HG02852 (cell line): Measurements from ENCODE around the gene SMIM38.
"Not testable (repeated sequence)": the region's sequence is repeated elsewhere in the genome, so short reads cannot be mapped to it uniquely, and the experiment has no call there.

Experiments used
- ATAC-seq: cut with Tn5 transposase; IDR thresholded peaks from one replicate; pipeline ENCODE4 v1.9.1; 2021; ENCODE audit warnings: mild to moderate bottlenecking, moderate library complexity; ENCODE audit not compliant: unreplicated experiment

SMIM38 gene

GRCh38 chr11:69137151-69137844, 18.4 kb upstream of the SMIM38 start:
- no peak for ATAC-seq

DNA sequence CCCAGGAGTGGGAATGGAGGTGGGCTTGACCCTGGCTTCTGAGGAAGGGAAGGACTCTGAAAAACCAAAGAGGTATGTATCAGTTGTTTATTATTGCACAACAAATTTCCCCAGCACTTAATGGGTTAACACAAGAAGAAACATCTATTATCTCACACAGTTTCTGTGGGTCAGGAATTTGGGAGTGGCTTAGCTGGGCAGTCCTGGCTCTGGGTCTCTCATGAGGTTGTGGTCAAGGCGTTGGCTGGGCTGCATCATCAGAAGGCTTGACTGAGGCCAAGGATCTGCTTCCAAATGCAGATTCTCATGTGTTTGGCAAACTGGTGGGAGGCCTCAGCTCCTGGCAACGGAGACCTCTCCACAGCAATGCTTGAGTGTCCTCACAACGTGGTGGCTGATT, 17.5 kb upstream of the SMIM38 start:
- ATAC-seq = no peak

DNA sequence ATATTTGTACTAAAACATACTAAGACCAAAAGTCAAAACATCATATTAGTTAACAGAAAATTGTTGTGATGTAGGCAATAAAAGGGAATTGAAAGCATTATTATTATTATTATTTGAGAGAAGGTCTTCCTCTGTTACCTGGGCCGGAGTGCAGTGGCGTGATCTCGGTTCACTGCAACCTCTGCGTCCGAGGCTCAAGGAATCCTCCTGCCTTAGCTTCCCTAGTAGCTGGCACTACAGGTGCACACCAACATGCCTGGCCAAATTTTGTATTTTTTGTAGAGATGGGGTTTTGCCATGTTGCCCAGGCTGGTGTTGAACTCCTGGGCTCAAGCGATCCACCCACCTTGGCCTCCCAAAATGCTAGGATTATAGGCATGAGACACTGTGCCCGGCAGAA, 15.6 kb upstream of the SMIM38 start:
- not testable (repeated sequence) for ATAC-seq

GRCh38 chr11:69140635-69141034, 15.1 kb upstream of the SMIM38 start:
- no peak for ATAC-seq

DNA sequence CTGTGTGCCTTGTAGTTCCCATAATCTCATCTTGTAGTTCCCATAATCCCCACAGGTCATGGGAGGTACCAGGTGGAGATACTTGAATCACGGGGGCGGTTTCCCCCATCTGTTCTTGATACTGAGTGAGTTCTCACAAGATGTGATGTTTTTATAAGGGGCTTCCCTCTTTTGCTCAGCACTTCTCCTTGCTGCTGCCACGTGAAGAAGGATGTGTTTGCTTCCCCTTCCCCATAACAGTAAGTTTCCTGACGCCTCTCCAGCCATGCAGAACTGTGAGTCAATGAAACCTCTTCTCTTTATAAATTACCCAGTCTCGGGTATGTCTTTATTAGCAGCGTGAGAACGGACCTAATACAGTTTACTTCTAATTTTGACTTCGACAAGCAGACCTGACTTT, 14.0 kb upstream of the SMIM38 start:
- ATAC-seq = no peak

DNA sequence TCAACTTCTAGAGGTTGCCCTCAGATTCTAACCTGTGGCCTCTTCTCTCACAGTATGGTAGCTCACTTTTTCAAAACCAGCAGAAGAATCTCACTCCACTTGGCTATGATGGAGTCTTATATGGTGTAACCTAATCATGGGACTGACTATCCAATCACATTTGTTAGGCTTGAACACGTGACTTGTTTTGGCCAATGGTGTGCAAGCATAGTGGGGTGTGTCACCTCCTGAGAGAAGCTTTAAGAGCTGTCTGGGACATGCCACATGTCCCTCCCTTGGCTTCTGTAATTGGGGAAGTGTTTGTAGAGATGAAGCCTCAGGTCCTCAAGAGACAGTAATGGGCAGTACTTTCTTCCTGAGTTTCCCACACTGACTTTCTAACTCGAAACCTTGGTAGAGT, 12.8 kb upstream of the SMIM38 start:
- no peak for ATAC-seq

GRCh38 chr11:69144316-69145049, 11.3 kb upstream of the SMIM38 start:
- no peak for ATAC-seq

DNA sequence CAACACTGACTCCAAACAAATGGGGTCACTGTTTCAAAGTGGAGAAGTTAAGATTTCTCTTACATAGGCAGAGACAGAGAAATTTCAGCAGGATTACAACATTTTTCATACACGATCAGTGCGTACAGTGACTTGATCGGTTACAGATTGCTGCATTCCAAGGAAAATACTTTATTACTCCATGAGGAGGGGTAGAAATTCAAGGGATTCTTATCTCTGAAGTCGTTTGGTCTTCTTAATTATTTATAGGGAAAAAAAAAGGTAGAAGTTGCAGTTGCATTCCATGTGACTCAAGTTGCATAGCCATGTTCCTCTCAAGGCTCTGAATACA, 10.7 kb upstream of the SMIM38 start:
- no peak for ATAC-seq

DNA sequence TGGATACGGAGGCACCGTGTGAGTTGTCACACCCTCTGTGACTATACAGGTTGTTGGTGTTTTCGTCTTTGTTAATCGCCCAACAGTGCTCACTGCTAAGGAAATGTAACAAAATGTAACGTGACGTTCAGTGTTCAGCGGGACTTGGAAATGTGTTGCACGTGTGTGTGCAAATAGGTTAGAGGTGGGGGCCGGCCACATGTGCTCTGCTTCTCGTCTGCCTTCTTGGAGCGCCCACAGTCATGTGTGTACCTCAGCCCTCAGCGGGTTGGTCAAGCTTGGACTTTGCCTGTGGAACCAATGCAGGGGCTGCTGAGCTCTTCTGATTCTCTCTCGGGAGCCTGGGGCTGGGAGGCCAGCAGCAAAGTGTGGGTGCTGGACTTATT, 7.4 kb upstream of the SMIM38 start:
- no peak for ATAC-seq

- ATAC-seq = no peak
These were observed 6.9 kb upstream of the SMIM38 start for GRCh38 chr11:69148806-69149205.

DNA sequence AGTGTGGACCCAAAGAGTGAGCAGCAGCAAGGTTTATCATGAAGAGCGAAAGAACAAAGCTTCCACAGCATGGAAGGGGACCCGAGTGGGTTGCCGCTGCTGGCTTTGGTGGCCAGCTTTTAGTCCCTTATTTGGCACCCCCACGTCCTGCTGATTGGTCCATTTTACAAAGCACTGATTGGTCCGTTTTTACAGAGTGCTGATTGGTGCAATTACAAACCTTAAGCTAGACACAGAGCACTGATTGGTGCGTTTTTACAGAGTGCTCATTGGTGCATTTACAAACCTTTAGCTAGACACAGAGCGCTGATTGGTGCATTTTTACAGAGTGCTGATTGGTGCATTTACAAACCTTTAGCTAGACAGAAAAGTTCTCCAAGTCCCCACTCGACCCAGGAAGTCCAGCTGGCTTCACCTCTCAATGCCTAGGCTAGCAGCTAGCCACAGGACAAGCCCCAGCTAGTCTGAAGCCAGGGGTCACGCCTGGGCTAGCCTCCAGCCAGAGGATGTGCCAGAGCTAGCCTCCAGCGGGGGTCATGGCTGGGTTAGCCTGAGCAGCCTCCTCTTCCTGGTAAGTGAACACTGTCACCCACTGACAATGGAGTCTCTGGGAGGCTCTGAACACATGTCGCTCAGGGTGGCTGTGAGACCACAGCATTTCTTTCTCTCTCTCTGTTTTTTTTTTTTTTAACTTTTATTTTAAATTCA, 6.2 kb upstream of the SMIM38 start:
- ATAC-seq = not testable (repeated sequence)

- no peak for ATAC-seq
These were observed 5.6 kb upstream of the SMIM38 start for GRCh38 chr11:69150175-69150574.

GRCh38 chr11:69151836-69152235, 3.9 kb upstream of the SMIM38 start:
- no peak for ATAC-seq

- ATAC-seq = no peak
These were observed 2.9 kb upstream of the SMIM38 start for GRCh38 chr11:69152733-69153421.

- no peak for ATAC-seq
These were observed 2.1 kb upstream of the SMIM38 start for GRCh38 chr11:69153661-69154060.

GRCh38 chr11:69154211-69154913, 1.4 kb upstream of the SMIM38 start:
- no peak for ATAC-seq

- ATAC-seq = no peak
These were observed 815 bp upstream of the SMIM38 start for GRCh38 chr11:69154938-69155301.

- no peak for ATAC-seq
These were observed 502 bp downstream of the SMIM38 start for GRCh38 chr11:69156235-69156639.

DNA sequence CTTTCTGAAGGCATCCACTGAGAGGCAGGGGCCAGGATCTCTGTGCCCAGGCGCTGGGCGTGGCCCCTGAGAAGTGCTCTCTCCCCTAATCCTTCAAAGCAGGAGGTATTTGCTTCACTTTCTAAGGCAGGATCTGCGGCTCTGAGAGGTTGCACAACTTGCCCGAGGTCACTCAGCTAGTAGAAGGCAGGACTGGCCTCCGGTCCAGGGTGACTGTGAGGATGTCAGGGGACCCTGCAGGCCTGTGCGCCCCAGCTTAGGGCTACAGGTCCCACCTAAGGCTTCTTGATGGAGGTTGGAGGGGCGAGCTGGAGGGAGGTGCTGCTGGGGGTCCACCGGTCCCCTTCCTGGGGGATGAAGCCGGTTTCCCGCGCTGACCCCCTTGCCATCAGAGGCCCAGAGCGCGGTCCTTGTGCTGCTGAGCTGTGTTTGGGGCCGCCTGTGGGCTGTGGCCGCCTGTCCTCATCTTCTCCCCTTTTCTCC, 979 bp downstream of the SMIM38 start:
- no peak for ATAC-seq

DNA sequence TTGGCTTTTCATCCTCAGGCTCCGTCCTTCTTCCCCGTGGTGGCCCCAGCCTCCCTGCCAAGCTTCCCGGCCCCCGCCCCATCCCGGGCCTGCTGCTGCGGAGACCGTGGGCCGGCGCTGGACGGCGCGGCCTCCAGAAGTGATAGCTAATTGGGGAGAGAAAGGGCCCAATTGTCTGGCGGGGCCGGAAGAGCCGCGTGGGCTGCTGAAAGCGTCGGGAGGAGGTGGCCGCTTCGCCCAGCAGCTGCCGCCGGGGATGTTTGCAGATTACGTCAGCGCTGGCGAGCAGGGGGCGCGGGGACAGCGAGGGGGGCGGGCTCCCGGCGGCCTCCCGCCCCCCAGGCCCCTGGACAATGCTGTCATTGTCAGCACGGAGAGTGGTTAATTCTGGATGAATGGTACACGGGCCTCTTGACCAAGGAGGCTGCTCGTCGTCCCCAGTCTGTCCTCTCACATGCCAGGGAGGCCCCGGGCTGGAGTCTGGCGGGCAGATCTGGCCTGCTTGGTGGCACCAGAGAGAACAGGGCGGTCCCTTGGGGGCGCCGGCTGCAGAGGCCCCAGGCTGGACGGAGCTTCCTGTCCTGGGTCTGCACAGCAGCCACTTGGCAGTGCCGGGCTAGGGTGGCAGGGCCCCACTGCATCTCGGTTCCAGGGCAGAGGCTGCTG, 1.6 kb downstream of the SMIM38 start:
- ATAC-seq = no peak
